DOHH2 (cell line): ENCODE measurements around the gene FBXO45.

Source experiments
- H3F3A ChIP-seq: fragments of 200-600 bp; sonication (generic), shearing (Covaris generic); 2 replicates; pipeline ENCODE4 v1.6.0; 2016; ENCODE audit warnings: antibody characterized with exemption, mild to moderate bottlenecking; ENCODE audit not compliant: control insufficient read depth, insufficient read depth
- H3K27ac ChIP-seq: fragments of 200-600 bp; sonication (generic); 2 replicates; pipeline ENCODE4 v1.5.1; 2014; ENCODE audit warnings: low read depth, mild to moderate bottlenecking, low read length, moderate library complexity
- H3K27me3 ChIP-seq: fragments of 200-600 bp; sonication (generic); 2 replicates; pipeline ENCODE4 v1.6.1; 2014; ENCODE audit warnings: mild to moderate bottlenecking, low read length, mixed read lengths; ENCODE audit not compliant: control insufficient read depth
- H3K36me3 ChIP-seq: fragments of 200-600 bp; sonication (generic); 2 replicates; pipeline ENCODE4 v1.6.1; 2014; ENCODE audit warnings: mild to moderate bottlenecking, low read length, moderate library complexity, mixed read lengths; ENCODE audit not compliant: control insufficient read depth
- H3K4me1 ChIP-seq: fragments of 200-600 bp; sonication (generic); 2 replicates; pipeline ENCODE4 v1.6.1; 2014; ENCODE audit warnings: mild to moderate bottlenecking, low read length, mixed read lengths; ENCODE audit not compliant: control insufficient read depth
- H3K4me2 ChIP-seq: fragments of 200-600 bp; sonication (generic); 2 replicates; pipeline ENCODE4 v1.6.0; 2014; ENCODE audit warnings: mild to moderate bottlenecking, low read length, moderate library complexity
- H3K4me3 ChIP-seq: fragments of 200-600 bp; sonication (generic); 2 replicates; pipeline ENCODE4 v1.5.1; 2014; ENCODE audit warnings: mild to moderate bottlenecking, low read length, mixed read lengths
- H3K79me2 ChIP-seq: fragments of 200-600 bp; sonication (generic); 2 replicates; pipeline ENCODE4 v1.6.1; 2014; ENCODE audit warnings: mild to moderate bottlenecking, low read length, mixed read lengths; ENCODE audit not compliant: control insufficient read depth
- H3K9me2 ChIP-seq: fragments of 200-600 bp; sonication (generic); replicated peaks from 2 replicates; pipeline ENCODE4 v1.6.1; 2014; ENCODE audit warnings: mild to moderate bottlenecking, low read length, mixed read lengths; ENCODE audit not compliant: control insufficient read depth
- H3K9me3 ChIP-seq: fragments of 200-600 bp; sonication (generic); 2 replicates; pipeline ENCODE4 v1.6.1; 2014; ENCODE audit warnings: antibody characterized with exemption, low read length, mixed read lengths; ENCODE audit not compliant: control insufficient read depth, insufficient read depth
- H4K20me1 ChIP-seq: fragments of 200-600 bp; sonication (generic); 2 replicates; pipeline ENCODE4 v1.6.0; 2014; ENCODE audit warnings: low read depth, mild to moderate bottlenecking, antibody characterized with exemption, low read length, moderate library complexity; ENCODE audit not compliant: control insufficient read depth, insufficient read depth
- CTCF ChIP-seq: fragments of 200-600 bp; sonication (generic); IDR thresholded peaks from one replicate; pipeline ENCODE4 v1.5.1; 2014; ENCODE audit warnings: antibody characterized with exemption, mild to moderate bottlenecking, low read depth, low read length; ENCODE audit not compliant: poor library complexity, severe bottlenecking
- EZH2phosphoT487 ChIP-seq: fragments of 200-600 bp; sonication (generic); IDR thresholded peaks from 2 replicates; pipeline ENCODE4 v1.6.1; 2017; ENCODE audit warnings: borderline replicate concordance, mild to moderate bottlenecking, antibody characterized with exemption, low read length, moderate library complexity, mixed read lengths

FBXO45 gene

DNA sequence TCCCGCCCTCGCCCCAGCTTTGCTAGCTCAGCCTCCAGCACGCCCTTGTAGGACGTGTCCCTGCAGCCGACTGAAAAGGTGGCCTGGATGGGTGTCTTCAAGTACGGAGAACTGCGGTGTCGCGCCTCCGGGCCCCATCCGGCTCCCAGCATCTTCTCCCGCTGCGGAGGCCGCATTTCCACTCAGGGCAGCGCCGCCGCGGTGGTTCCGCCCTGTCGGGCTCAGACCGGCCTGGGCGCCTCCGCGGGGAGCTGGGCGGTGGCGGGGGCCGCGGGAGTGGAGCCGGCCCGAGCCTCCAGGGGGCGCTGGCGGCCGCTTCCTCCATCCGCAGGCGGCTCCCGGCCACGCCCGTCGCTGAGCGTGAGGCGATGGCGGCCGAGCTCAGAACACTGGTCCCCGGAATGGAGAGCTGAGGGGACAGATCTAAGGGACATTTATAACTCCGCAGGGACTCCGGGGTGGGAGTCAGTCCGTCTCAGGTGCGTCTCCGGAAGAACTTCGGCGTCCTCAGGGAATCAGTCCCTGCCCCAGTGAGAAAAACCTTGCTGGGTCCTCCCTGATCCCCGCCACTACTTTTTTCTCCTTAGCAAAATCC, 39.7 kb upstream of the FBXO45 start:
- Histone ChIP-seq H3K27ac (no peak overlapping the region), H3K4me2 (peak overlapping the region; percentile 96), H3F3A (no peaks in the 10 kb centered on the region; the same call in 1 of the 2 replicates), H3K9me2 (no peaks in the 10 kb centered on the region), H3K9me3 (no peaks in the 10 kb centered on the region), H3K36me3 (no peaks in the 10 kb centered on the region), H3K79me2 (no peaks in the 10 kb centered on the region), H3K4me1 (peaks cover 18% of the 10 kb centered on the region), H3K27me3 (peaks cover 2% of the 10 kb centered on the region; the same call in 1 of the 2 replicates), H3K4me3 (peak overlapping the region; percentile 76), H4K20me1 (no peaks in the 10 kb centered on the region)
- TF ChIP-seq CTCF (peak; percentile 81), EZH2phosphoT487 (no peak)

GRCh38 chr3:196531418-196531817, 37.0 kb upstream of the FBXO45 start:
- no peak overlapping the region for H3K27ac ChIP-seq
- H3K27me3 ChIP-seq = peaks cover 2% of the 10 kb centered on the region; the same call in 1 of the 2 replicates
- H3K79me2 ChIP-seq = no peaks in the 10 kb centered on the region
- H4K20me1 ChIP-seq = no peaks in the 10 kb centered on the region
- H3K36me3 ChIP-seq = no peaks in the 10 kb centered on the region
- H3K9me2 ChIP-seq = no peaks in the 10 kb centered on the region
- H3F3A ChIP-seq = no peaks in the 10 kb centered on the region; the same call in 1 of the 2 replicates
- H3K4me1 ChIP-seq = peaks cover 18% of the 10 kb centered on the region
- H3K4me2 ChIP-seq = no peak overlapping the region
- no peaks in the 10 kb centered on the region for H3K9me3 ChIP-seq
- TF ChIP-seq EZH2phosphoT487 = no peak
- TF ChIP-seq CTCF = no peak
- H3K4me3 ChIP-seq = no peak overlapping the region

- H3K27me3 ChIP-seq = peaks cover 2% of the 10 kb centered on the region; the same call in 1 of the 2 replicates
- no peaks in the 10 kb centered on the region for H3K9me3 ChIP-seq
- H3K27ac ChIP-seq = no peak overlapping the region
- H3K9me2 ChIP-seq = no peaks in the 10 kb centered on the region
- no peaks in the 10 kb centered on the region for H4K20me1 ChIP-seq
- no peak overlapping the region for H3K4me3 ChIP-seq
- peaks cover 9% of the 10 kb centered on the region for H3K4me1 ChIP-seq
- no peaks in the 10 kb centered on the region for H3K36me3 ChIP-seq
- no peak overlapping the region for H3K4me2 ChIP-seq
- TF ChIP-seq CTCF (no peak), EZH2phosphoT487 (no peak)
- no peaks in the 10 kb centered on the region for H3K79me2 ChIP-seq
- H3F3A ChIP-seq = no peaks in the 10 kb centered on the region; the same call in 1 of the 2 replicates
Measured at GRCh38 chr3:196533260-196533681, 35.2 kb upstream of the FBXO45 start.
